HG03066 (cell line): ENCODE data around the gene THUMPD3.
A peak's percentile ranks its signal among the peaks of the same experiment; 100 is the strongest.

Experiments
- ATAC-seq: cut with Tn5 transposase; IDR thresholded peaks from one replicate; pipeline ENCODE4 v1.9.1; 2021; ENCODE audit warnings: low read depth; ENCODE audit not compliant: unreplicated experiment

THUMPD3 gene

GRCh38 chr3:9352917-9353752, 9.7 kb upstream of the THUMPD3 start:
- no peak for ATAC-seq

- no peak for ATAC-seq
These were observed 1.0 kb upstream of the THUMPD3 start for GRCh38 chr3:9361691-9362388.

GRCh38 chr3:9369508-9369907, 6.7 kb downstream of the THUMPD3 start:
- ATAC-seq = no peak

- no peak for ATAC-seq
These were observed 10.6 kb downstream of the THUMPD3 start for GRCh38 chr3:9373465-9373864.

- no peak for ATAC-seq
These were observed 15.1 kb downstream of the THUMPD3 start for GRCh38 chr3:9377981-9378380.

- ATAC-seq = no peak
These were observed 16.5 kb downstream of the THUMPD3 start for GRCh38 chr3:9379327-9379726.

GRCh38 chr3:9380014-9380413, 17.2 kb downstream of the THUMPD3 start:
- ATAC-seq = no peak

- no peak for ATAC-seq
These were observed 21.4 kb downstream of the THUMPD3 start for GRCh38 chr3:9384141-9384828.

- no peak for ATAC-seq
These were observed 22.6 kb downstream of the THUMPD3 start for GRCh38 chr3:9385187-9386077.

GRCh38 chr3:9386078-9386459, 23.2 kb downstream of the THUMPD3 start:
- no peak for ATAC-seq

- ATAC-seq = no peak
These were observed 23.9 kb downstream of the THUMPD3 start for GRCh38 chr3:9386501-9387321.

GRCh38 chr3:9387322-9387655, 24.4 kb downstream of the THUMPD3 start:
- ATAC-seq = no peak

GRCh38 chr3:9388142-9388541, 25.3 kb downstream of the THUMPD3 start:
- ATAC-seq = no peak

- ATAC-seq = no peak
These were observed 25.9 kb downstream of the THUMPD3 start for GRCh38 chr3:9388562-9389272.

GRCh38 chr3:9390265-9390888, 27.5 kb downstream of the THUMPD3 start:
- no peak for ATAC-seq

GRCh38 chr3:9392041-9392440, 29.2 kb downstream of the THUMPD3 start:
- ATAC-seq = no peak

- ATAC-seq = no peak
These were observed 32.9 kb downstream of the THUMPD3 start for GRCh38 chr3:9395570-9396300.

GRCh38 chr3:9396301-9396631, 33.4 kb downstream of the THUMPD3 start:
- peak; percentile 32 for ATAC-seq
